ENCODE results near the gene RAD23A.

Gene RAD23A

DNA sequence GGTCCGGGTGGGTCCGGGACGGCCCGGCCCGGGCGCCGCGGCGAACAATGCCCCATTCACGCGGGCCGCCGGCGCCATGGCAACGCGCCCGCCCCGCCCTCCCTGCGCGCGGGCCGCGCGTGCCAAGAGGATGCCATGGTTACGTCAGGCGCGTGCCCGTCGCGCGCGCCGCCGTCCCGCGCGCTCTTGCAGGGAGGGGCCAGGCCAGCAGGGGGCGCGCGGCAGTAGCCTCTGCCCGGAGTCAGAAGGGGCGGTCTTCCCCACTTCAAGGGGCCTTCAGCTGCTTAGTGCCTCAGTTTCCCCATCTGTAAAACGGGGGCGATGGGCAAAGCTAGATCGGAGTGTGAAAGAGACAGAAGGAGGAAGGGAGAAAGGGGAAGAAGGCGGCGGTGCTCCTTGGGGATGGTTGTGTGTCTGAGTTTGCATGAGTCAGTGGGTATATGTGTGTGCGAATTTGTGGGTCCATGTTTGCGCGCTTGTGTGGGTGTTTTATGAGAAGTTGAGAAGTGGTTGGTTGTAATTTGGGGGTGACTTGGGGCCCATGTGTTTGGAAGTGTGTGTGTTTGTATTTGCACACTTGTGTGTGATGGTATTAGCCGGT lies 38.0 kb downstream of the RAD23A start:
- in situ Hi-C loops (cut with HindIII; ENCODE audit: low sequenced_read_pairs), result no loop called here

DNA sequence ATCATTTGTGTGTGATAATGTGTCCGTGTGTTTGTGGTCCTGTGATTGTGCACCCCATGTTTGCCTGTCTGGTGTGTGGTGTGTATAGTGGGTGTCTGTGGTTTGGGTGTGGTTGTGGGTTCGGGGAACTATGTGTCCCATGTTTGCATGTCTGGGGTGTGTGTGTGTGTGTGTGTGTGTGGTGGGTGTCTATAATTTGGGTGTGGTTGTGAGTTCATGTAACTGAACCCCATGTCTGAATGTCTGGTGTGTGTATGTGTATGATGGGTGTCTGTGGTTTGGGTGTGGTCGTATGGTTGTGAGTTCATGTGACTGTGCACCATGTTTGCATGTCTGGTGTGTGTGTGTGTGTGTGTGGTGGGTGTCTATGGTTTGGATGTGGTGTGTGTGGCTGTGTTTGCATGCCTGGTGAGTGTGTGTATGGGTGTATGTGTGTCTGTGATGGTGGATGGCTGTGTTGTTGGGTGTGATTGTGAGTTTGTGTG lies 38.5 kb downstream of the RAD23A start:
- in situ Hi-C loops (cut with HindIII; ENCODE audit: low sequenced_read_pairs), result no loop called here

DNA sequence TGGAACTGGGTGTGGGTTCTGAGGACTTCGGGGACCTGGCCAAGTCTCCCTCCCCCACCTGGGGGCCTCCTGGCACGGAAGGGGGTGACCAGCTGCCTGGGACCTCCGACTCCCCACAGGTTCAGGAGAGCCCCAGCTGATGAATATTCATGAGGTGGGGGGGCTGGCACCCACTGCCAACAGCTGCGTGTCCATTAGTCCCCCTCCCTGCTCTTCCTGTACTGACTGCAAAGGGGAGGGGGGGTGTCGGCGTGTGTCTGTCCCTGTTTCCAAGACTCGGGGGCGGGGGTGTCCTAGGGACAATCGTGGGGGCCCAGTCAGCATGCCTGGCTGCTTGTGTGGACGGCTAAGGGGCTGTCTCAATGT lies 39.0 kb downstream of the RAD23A start:
- in situ Hi-C loops (cut with HindIII; ENCODE audit: low sequenced_read_pairs), result no loop called here

DNA sequence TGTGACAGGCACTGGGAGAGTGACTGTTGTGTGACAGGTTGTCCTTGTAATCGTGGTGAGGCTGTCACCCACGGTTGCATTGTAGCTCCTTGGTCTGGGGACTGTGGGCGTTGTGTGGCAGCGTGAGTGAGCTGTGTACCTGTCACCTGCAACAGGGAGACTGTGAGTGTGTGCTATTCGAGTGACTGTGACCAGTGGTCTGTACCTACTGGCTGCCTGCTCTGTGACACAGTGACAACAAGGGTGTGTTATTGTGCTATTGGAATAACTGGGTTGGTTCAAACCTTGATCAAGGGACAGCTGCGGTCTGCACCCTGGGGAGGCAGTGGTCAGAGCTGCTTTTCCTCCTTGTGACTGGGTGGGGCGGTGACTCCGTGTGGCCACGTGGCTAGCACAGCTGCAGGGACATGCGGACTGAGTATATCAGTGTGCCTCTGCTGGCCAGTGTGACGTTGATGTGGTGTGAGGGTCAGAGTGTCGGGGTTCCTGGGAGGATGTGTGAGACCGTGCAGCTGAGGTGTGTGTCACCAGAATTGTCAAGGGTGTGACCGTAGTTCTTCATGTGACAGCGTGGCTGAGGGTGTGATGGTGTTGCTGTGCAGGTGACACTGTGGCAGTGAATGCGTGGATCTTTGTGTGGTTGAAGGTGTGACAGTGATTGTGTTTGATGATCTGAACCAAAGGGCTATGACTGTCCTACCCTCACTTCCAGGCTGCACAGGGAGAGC lies 39.6 kb downstream of the RAD23A start:
- in situ Hi-C loops (cut with HindIII; ENCODE audit: low sequenced_read_pairs), result no loop called here

DNA sequence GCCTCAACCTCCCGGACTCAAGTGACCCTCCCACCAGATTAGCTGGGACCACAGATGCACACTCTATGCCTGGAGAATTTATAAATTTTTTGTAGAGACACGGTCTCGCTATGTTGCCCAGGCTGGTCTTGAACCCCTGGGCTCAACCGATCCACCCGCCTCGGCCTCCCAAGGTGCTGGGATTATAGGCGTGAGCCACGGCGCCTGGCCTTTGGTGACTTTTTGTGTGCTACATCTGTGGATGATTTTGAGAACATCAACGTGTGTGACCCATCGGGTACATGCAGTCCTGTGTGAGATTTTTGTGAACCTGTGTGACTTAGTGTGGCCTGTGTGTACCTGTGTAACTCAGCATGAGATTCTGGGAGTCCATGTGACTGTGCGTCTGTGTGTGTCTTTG lies 41.1 kb downstream of the RAD23A start:
- in situ Hi-C loops (cut with HindIII; ENCODE audit: low sequenced_read_pairs), result no loop called here

DNA sequence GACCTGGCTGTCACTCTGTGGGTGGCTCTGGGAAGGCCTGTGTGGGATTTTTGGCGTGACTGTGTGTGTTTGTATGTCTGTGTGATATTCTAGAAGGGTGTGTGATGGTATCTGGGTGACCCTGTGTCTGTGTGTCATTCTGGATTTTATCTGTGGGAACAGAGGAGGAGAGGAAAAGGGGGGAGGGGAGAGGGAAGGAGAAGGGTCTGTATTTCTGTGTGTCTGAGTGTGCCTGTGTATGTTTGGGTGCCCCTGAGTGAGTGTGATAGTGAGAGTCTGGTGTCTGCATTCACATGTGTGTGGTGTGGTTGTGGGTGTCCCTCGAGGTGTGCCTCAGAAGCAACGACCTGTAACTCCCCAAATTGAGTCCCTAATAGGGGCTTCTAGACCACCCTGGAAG lies 41.5 kb downstream of the RAD23A start:
- in situ Hi-C loops (cut with HindIII; ENCODE audit: low sequenced_read_pairs), result no loop called here

DNA sequence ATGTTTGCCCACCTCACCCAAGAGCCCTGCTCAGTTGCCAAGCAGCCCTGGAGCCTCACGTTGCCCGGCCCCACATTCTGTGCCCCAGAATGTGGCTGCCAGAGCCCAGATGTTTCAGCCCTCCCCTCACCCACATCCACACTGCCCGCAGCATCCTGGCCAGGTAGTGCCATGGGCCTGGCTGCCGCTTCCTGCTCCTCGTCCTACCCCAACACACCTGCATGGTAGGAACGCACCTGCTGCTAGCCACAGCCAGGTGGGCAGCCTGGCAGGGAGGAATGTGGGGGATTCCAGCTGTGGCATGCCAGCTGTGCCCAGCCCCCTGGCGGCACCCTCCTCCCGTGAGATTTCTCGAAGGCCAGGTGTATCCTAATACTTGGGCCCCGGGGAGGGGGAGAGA lies 42.1 kb downstream of the RAD23A start:
- in situ Hi-C loops (cut with HindIII; ENCODE audit: low sequenced_read_pairs), result no loop called here

DNA sequence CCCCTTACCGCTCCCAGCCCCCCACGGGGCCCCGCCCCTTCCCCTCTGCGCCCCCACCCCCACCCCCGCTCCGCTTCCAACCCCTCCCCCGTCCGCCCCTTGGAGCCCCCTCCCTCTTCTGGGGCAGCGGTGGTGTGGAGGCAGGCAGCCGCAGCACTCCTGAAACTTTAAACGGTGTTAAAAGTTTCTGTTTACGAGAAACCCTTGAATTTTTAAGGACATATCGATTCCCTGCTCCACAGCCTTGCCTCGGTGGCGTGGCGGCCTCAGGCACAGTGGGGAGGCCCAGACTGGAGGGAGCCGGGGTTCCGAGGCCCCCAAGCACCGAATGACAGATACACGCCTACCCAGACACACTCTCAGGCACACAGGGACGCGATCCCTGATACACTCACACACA lies 44.8 kb downstream of the RAD23A start:
- in situ Hi-C loops (cut with HindIII; ENCODE audit: low sequenced_read_pairs), result no loop called here

DNA sequence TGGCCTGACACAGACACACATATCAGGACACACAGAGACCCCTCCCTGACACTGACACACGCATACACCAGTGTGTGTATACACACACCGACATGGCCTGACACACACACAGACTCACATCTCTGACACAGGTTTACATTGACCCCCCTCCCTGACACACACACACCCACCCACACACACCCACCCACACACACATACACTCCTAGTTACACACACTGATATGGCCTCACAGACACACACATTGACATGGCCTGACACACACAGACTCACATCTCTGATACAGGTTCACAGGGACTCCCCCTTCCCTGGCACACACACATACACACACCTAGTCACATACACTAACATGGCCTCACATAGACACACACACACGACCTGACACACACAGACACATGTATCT lies 45.2 kb downstream of the RAD23A start:
- in situ Hi-C loops (cut with HindIII; ENCODE audit: low sequenced_read_pairs), result no loop called here

DNA sequence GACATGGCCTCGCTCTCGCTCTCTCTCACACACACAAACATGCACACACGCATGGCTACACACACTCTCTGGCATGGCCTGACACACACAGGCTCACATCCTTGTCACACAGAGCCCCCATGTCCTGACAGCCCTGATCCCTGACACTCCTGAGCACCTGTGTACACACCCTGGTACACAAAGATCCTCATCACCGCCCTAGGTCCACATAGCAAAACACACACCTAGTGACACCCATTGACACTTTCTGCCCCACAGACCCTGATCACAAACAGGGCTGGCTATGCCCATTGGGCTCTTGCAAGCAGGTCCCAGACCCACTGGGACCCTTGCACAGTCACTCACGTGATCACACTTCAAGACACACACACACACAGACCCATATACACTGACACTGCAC lies 45.6 kb downstream of the RAD23A start:
- in situ Hi-C loops (cut with HindIII; ENCODE audit: low sequenced_read_pairs), result no loop called here

DNA sequence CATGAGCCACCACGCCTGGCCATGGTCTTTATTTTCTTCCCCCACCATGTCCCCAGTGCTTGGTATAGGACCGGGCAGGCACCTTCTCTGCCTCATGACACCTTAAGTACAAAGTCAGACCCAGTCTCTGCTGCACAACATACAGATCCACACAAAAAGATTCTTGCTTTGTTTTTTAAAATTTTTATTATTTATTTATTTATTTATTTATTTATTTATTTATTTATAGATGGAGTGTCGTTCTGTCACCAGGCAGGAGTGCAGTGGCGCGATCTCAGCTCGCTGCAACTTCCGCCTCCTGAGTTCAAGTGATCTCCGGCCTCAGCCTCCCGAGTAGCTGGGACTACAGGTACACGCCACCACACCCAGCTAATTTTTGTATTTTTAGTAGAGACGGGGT lies 47.1 kb downstream of the RAD23A start:
- in situ Hi-C loops (cut with HindIII; ENCODE audit: low sequenced_read_pairs), result no loop called here

DNA sequence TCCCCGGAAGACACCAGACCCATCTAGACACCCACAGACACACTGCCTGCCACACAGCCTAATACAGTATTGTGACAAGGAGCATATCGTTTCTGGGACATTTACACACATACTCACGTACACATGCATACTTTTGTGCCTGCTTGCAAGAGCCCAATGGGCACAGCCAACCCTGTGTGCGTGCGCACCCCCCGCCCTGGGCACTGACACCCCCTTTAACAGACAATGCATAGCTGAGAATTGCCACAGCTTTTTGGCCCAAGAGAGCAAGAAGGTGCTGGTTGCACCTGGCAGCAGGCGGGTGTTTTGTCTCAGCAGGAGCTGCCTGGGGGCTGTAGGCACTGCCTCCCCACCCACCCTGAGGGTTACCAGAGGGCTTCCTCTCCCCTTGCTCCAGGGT lies 47.9 kb downstream of the RAD23A start:
- in situ Hi-C loops (cut with HindIII; ENCODE audit: low sequenced_read_pairs), result no loop called here

DNA sequence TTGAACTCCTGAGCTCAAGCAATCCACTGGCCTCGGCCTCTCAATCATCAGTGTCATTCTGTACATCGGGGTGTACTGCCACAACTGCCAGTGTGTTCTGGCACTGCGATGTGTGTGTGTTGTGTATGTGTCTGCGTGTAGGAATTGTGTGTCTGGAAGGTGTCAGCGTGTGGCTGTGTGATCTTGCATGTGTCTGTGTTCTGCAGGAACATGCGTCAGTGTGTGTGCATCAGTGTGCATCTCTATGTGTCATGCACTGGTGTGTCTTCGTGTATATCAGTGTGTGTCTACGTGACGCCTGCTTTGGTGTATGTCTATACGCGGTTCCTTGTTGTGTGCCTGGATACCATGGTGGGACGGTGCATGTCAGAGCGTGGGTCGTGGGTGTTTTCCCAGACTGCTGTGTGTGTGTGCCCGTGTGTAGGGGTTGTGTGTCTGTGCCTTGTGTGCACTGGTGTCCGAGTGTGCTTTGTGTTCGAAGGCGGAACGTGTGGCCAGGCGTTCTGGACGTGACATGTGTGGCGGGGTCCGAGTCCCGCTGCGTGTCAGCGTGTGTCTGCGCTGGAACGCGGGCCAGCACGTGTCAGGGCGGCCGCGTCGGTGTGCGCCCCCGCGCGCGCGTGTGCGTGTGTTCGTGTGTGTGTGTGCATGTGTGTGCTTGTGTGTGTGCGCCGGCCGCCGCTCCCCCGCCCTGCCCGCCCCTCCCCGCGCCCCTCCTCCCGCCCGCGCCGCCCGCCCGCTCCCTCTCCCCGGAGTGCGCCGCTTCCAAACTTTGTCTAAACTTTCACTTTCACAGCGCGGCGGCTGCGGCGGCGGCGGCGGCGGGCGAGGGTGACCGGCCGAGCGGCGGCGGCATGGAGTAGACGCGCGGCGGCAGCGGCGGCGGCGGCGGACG lies 49.3 kb downstream of the RAD23A start, which contains the start of gene NFIX:
Gene NFIX, plus strand, starts transcription at position 775 of the 895 bp plus-strand sequence. CDS start 363 bp downstream, outside the sequence.
- in situ Hi-C loops (cut with HindIII; ENCODE audit: low sequenced_read_pairs), result no loop called here

DNA sequence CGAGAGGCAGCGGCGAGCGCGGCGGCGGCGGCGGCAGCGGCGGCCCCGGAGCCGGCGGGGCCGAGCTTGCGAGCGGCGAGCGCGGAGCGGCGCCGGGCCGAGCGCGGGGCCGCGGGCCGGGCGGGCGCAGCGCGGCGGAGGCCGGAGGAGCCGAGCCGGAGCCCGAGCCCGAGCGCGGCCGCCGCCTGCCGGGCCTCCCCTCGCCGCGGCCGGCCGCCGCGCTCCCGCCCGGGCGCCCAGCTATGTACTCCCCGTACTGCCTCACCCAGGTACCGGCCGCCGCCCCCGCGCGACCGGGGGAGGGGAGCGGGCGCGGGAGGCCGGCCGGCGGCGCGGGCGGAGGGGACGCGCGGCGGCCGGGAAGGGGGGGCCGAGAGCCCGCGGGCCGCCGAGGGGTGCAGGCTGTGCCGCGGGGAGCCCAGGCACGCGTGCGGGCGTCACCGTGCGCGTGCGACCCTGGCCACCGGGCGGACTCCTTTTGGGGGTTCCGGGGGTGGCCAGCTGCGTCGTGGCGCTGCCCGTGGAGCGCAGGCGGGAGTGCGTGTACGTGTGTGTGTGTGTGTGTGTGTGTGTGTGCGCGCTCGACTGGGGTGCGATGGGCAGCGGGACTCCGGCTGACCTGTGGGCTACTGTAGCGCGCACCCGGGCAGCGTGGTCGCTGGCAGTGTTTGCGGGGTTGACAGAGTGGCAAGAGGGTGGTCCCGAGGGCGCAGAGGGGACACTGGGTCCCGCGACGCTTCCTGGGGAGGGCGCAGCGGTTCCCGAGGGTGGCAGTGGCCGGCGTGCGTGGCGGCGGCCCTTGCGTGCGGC lies 50.1 kb downstream of the RAD23A start:
- in situ Hi-C loops (cut with HindIII; ENCODE audit: low sequenced_read_pairs), result no loop called here

DNA sequence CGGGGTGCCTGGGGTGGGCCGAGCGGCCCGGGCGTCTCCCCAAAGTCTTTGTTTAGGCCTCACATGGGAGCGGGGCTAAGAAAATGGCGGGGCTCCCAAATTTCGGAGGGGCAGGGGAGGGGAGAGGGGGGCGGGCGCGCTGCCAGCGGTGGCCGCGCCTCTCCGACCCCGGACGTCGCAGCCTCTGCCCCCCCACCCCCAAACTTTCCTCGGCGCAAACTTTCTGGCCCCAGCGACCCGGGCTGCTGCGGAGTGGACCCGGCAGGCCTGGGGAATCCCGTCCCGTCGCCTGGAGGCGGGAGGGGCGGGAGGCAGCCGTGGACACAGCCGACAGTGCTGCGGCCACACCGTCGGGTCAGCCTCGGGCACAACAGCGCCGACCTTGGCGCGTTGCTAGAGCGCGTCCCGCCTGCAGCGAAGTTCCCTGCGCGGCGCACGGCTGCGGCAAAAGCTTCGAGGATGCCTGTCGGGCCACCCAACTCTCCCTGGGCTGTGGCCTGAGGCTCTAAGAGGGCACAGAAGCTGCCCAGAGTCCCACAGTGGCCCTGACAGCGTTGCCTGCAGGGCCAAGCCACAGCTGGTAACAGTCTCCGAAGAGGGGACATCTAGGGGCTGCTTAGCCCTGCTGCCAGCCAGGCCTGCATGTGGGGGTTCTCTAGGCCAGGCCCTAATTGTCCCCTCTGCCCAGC lies 50.9 kb downstream of the RAD23A start:
- in situ Hi-C loops (cut with HindIII; ENCODE audit: low sequenced_read_pairs), result no loop called here

DNA sequence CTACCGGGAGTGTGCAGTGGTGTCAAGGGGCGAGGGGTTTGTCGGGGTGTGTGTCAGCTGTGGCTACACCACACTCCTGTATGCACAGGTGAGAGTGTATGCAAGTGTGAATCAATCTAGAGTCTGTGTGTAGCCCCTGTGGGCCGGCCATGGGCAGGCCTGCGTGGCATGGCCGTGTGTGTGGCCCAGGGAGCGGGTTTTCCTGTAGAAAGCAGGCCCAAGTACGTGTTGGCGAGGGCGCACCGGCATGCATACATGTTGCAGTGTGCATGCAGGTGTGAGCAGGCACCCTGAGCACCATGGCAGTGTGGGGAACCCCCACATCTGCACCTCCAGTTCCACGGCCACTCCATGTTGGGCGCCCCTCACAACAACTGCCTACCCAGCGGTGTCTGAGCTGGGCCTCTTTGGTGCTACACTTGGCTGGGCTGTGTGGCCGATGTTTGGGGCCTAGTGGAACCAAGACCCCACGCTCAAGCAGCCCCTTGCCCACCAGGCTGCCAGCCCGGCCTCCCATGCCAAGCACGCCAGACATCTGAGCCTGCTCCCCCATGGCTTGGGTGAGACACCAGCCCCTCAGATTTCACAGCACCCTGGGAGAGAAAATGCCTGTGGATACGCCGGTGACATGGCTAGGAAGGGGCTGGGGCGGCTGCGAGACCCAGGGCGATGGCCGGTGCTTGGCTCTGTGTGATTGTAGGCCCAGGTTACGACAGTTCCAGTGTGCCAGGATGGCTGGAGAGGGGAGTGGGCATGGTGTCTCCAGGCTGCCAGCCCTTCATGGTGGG lies 51.7 kb downstream of the RAD23A start:
- in situ Hi-C loops (cut with HindIII; ENCODE audit: low sequenced_read_pairs), result no loop called here

DNA sequence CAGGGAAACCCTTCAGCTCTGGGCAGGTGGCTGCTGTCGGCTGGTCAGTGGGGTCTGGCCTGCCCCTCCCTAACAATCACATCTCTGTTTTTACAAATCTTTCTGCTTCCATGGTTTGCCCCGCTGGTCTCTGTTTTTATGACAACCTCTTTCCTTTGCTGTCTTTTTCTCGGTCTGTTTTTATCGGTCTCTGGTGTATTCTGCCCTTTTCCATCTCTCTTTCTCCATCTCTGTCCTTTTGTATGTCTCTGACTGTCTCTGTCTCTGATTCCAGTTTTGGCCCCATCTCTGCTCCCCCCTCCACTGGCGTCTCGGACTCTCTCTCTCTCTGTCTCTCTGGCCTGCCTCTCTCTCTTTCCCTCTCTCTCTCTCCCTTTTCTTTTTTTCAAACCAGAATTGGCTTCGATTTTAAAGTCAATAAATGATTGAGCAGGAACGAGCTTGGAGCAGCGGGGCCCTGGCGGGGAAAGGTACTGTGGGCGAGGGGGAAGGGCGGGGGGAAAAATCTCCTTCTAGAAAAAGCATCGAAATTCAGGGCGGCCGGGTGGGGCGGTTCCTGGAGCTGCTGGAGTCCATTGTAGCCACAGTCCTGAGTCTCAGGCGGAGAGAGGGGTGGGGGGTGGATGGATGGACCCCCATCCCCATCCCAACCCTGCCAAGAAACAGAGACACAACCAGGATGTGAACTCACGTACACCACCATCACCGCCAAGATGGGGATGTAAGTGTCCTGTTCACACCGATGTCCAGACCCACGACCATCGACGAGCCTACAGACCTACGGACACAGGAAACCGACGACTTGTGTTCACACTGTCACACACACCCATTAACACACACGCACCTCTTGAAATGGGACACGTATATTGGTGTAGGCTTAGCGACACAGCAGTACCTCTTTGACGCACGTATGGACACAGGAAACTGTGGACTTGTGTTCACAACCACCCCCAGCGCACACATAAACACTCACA lies 52.6 kb downstream of the RAD23A start:
- in situ Hi-C loops (cut with HindIII; ENCODE audit: low sequenced_read_pairs), result no loop called here

DNA sequence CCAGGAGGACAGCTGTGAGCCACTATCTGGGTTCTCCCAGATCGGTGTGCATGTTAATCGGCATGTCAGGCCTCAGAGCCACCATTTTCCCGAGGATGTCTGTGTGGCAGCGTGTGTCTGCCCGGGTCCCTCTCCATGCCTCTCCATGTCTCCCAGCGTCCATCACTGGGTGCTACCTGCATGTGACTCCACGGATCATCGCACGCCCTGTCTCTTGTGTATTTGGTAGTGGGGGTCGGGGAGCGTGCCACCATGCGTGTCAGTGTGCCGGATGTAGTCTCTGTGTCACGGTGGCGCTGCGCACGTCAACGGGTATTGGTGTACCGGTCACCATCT lies 55.5 kb downstream of the RAD23A start:
- in situ Hi-C loops (cut with HindIII; ENCODE audit: low sequenced_read_pairs), result no loop called here
